ENCODE measurements around the gene MMRN1.

The MMRN1 gene

GRCh38 chr4:90001023-90001422, 106.4 kb downstream of the MMRN1 start:
- no peak for DNase-seq

- no peak for DNase-seq
These were observed 107.9 kb downstream of the MMRN1 start for GRCh38 chr4:90002441-90003062.
